ENCODE measurements around the gene FANCD2OS.

- TF ChIP-seq EZH2 (IDR thresholded peaks at IDR 0.05; ENCODE audit: borderline replicate concordance) (no peak), CTCF (IDR thresholded peaks at IDR 0.05; ENCODE audit: poor library complexity) (no peak), EZH2phosphoT487 (IDR thresholded peaks at IDR 0.05; ENCODE audit: low read depth, severe bottlenecking, unreplicated experiment) (no peak)
Observed at GRCh38 chr3:10136426-10137005, 28.5 kb upstream of the FANCD2OS start.

Measured in hepatocyte (in vitro differentiated cells).